ENCODE measurements around the gene CALU.

The CALU gene

DNA sequence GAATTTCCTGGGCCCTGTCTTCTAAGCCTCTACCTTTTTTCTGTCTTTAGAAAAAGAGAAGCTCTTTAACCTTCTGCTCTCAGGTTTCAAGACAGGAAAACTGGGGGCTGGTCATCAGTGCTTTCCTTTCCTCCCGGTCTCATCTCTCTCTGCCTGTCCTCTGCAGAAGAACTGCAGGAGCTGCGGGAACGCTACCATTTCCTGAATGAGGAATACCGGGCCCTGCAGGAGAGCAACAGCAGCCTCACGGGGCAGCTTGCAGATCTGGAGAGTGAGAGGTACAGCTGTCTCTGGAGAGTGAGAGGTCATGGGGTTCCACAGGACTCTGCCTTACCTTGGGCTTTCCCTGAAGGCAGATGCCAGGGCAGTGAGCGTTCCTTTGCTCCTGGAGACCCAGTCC lies 65.3 kb downstream of the CALU start:
- TF ChIP-seq, protein P1, sequence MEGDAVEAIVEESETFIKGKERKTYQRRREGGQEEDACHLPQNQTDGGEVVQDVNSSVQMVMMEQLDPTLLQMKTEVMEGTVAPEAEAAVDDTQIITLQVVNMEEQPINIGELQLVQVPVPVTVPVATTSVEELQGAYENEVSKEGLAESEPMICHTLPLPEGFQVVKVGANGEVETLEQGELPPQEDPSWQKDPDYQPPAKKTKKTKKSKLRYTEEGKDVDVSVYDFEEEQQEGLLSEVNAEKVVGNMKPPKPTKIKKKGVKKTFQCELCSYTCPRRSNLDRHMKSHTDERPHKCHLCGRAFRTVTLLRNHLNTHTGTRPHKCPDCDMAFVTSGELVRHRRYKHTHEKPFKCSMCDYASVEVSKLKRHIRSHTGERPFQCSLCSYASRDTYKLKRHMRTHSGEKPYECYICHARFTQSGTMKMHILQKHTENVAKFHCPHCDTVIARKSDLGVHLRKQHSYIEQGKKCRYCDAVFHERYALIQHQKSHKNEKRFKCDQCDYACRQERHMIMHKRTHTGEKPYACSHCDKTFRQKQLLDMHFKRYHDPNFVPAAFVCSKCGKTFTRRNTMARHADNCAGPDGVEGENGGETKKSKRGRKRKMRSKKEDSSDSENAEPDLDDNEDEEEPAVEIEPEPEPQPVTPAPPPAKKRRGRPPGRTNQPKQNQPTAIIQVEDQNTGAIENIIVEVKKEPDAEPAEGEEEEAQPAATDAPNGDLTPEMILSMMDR (conservative IDR thresholded peaks at IDR 0.05) = no peak
- TF ChIP-seq ZFX (IDR thresholded peaks at IDR 0.05) = no peak; the same call in 1 of the 2 replicates
- no peak overlapping the region for H3K27ac ChIP-seq

GRCh38 chr7:128805225-128805624 lies 66.1 kb downstream of the CALU start:
- no peak for TF ChIP-seq ZFX (IDR thresholded peaks at IDR 0.05)
- TF ChIP-seq, protein P1 (conservative IDR thresholded peaks at IDR 0.05) = no peak
- H3K27ac ChIP-seq = no peak overlapping the region

DNA sequence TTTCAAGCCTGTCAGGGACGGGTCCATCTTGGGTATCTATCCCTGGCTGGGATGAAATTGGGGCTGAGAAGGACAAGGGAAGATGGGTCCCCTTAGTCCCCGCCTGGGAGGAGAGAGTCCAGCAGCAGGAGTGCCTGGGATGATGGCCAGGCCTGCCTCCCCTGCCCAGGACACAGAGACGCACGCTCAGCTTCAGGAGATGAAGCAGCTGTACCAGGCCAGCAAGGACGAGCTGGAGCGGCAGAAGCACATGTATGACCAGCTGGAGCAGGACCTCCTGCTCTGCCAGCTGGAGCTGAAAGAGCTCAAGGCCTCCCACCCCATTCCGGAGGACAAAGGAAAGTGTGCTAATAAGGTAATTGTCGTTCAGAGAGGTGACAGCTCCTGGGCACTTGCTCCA lies 68.0 kb downstream of the CALU start:
- H3K27ac ChIP-seq = no peak overlapping the region
- TF ChIP-seq ZFX (IDR thresholded peaks at IDR 0.05) = no peak
- TF ChIP-seq, protein P1 (conservative IDR thresholded peaks at IDR 0.05) = no peak

DNA sequence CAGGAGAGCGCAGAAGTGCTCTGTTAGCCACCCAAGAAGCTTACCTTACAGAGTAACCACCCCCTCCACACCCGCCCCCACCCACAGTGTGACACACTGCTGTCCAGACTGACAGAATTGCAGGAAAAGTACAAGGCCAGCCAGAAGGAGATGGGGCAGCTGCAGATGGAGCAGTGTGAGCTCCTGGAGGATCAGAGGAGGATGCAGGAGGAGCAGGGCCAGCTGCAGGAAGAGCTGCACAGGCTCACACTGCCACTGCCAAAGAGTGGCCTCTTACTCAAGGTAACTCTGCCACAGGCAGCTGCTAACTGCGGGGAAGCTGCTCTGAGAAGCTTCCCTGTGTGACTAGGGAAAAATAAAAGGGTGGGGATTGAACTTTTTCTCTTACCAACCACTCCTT lies 70.2 kb downstream of the CALU start:
- no peak for TF ChIP-seq ZFX (IDR thresholded peaks at IDR 0.05)
- TF ChIP-seq, protein P1 (conservative IDR thresholded peaks at IDR 0.05) = no peak
- no peak overlapping the region for H3K27ac ChIP-seq

DNA sequence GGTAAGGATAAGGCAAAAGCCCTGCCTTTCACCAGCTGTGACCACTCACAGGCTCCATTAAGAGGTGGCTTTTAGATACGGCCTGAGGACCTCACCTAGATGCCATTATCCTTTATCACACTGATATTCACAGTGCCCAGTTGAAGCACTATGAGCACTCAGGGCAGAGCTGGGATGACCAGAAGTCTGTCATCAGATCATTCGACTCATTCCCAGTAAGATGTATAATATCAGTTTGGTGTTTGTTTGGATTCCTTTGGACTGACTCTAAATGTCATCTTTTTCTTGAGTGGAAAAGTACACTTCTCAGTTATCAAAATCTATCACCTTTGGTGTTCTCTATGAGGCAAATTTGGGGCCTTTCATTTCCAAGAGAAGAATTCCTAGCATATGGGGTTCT lies 71.3 kb downstream of the CALU start:
- no peak overlapping the region for H3K27ac ChIP-seq
- no peak for TF ChIP-seq ZFX (IDR thresholded peaks at IDR 0.05)
- TF ChIP-seq, protein P1 (conservative IDR thresholded peaks at IDR 0.05) = no peak

DNA sequence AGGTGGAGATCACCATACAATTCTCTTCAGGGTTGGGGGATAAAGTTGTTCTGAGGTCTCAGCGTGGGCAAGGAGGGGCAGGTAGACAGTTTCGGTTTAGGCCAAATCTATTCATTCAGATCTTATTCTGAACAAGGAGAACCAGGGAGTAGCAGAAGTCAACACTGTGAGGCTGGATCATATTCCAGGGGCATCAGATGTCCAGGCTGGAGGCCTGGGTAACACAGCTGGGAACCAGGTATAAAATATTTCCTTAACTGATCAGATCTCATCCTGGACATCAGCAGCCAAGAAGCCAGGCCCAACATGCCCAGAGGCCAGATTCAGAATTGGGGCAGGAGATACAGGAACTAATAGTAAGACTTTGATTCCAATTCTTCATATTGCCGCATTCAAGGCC lies 71.8 kb downstream of the CALU start:
- no peak for TF ChIP-seq ZFX (IDR thresholded peaks at IDR 0.05)
- TF ChIP-seq, protein P1 (conservative IDR thresholded peaks at IDR 0.05) = no peak
- H3K27ac ChIP-seq = no peak overlapping the region

DNA sequence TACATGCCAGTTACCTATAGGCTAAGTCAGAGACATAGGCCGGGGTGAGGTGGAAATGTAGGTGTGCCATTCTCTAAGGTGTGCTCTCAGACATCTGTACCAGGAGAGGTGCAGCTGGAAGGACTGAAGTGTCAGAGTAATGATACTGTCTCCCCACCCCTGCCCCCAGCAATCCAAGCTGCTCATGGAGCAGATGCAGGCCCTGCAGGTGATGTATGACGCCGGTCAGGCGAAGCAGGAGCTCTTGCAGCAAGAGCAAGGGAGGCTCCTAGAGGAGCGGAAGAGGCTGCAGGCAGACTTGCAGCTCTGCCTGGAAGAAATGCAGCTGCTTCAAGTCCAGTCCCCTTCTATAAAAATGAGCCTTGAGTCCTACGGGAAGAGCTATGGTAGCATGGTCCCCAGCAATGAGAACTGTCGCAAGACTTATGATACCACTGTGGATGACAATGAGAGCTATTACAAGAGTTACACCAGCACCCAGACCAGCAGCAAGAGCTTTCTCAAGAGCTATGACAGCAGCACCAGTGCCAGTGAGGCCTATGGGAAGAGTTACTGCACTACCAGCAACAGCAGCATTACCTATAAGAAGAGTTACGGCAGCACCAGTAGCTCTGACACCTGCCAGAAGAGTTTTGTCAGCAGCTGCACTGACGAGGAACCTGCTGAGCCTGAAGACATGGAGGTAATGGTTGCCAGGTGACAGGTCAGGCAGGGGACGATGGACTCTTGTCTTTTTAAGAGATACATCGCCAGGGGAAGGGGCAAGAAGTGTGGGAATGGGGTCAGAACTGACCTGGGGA lies 72.7 kb downstream of the CALU start:
- no peak overlapping the region for H3K27ac ChIP-seq
- TF ChIP-seq, protein P1 (conservative IDR thresholded peaks at IDR 0.05) = no peak
- TF ChIP-seq ZFX (IDR thresholded peaks at IDR 0.05) = no peak
